ENCODE data around the gene SLC12A7.

DNA sequence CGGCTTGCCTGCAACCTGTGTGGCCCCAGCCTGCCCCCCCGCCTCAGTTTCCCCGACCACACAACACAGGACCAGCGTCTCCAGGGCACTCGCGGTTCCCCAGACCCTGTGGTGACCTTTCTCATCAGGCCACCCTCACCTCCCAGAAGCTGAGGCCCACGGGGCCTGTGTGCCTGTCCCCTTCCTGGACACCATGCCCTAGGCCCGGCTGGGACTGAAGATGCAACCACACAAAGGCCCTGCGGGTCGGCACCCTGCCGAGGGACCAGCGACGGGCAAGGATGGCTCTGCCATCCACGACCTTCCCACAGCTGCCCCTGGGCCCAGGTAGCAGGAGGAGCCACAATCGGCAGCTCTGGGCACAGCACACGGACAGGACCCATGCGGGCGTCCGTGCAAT is 34.8 kb downstream of the SLC12A7 start:
- TF ChIP-seq, protein P1, sequence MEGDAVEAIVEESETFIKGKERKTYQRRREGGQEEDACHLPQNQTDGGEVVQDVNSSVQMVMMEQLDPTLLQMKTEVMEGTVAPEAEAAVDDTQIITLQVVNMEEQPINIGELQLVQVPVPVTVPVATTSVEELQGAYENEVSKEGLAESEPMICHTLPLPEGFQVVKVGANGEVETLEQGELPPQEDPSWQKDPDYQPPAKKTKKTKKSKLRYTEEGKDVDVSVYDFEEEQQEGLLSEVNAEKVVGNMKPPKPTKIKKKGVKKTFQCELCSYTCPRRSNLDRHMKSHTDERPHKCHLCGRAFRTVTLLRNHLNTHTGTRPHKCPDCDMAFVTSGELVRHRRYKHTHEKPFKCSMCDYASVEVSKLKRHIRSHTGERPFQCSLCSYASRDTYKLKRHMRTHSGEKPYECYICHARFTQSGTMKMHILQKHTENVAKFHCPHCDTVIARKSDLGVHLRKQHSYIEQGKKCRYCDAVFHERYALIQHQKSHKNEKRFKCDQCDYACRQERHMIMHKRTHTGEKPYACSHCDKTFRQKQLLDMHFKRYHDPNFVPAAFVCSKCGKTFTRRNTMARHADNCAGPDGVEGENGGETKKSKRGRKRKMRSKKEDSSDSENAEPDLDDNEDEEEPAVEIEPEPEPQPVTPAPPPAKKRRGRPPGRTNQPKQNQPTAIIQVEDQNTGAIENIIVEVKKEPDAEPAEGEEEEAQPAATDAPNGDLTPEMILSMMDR (conservative IDR thresholded peaks at IDR 0.05; ENCODE audit: low read length) = no peak
- no peak for TF ChIP-seq EZH2phosphoT487 (IDR thresholded peaks at IDR 0.05; ENCODE audit: borderline replicate concordance)

Measured in Loucy (cell line).